SK-N-MC (cell line): ENCODE measurements around the gene NTNG1.

Experiments
- DNase-seq: peaks from one replicate; pipeline ENCODE4 v3.0.0-alpha.2; 2011; ENCODE audit warnings: low read depth, low spot score
- H3K27ac ChIP-seq: fragments of 200-600 bp; sonication (generic); 2 replicates; pipeline ENCODE4 v1.5.1; 2016; ENCODE audit warnings: mixed run types
- H3K36me3 ChIP-seq: fragments of 200-600 bp; sonication (generic); 2 replicates; pipeline ENCODE4 v1.6.1; 2017; ENCODE audit warnings: antibody characterized with exemption, low read length, mixed read lengths; ENCODE audit not compliant: insufficient read depth
- H3K4me3 ChIP-seq: fragments of 200-600 bp; sonication (generic); 2 replicates; pipeline ENCODE4 v1.5.1; 2016
- H3K9ac ChIP-seq: fragments of 200-600 bp; sonication (generic); 2 replicates; pipeline ENCODE4 v1.8.0; 2017; ENCODE audit warnings: mixed run types, mixed read lengths; ENCODE audit not compliant: insufficient read length
- H3K9me3 ChIP-seq: fragments of 200-600 bp; sonication (generic); 2 replicates; pipeline ENCODE4 v1.6.1; 2017; ENCODE audit warnings: low read depth, mild to moderate bottlenecking, antibody characterized with exemption, low read length, moderate library complexity, mixed read lengths
- EZH2 ChIP-seq: fragments of 200-600 bp; sonication (generic); IDR thresholded peaks from one replicate; pipeline ENCODE4 v1.6.1; 2017; ENCODE audit warnings: antibody characterized with exemption
- FOXP2 ChIP-seq: optimal IDR thresholded peaks from 2 replicates; pipeline ENCODE3; 2011; ENCODE audit warnings: mild to moderate bottlenecking, moderate library complexity; ENCODE audit not compliant: insufficient read depth; ENCODE audit errors: extremely low read length, control extremely low read depth
- POLR2AphosphoS5 ChIP-seq: IDR thresholded peaks from 2 replicates; pipeline ENCODE4 v1.6.1; 2012; ENCODE audit warnings: mild to moderate bottlenecking, low read depth, low read length, borderline replicate concordance

Gene NTNG1

GRCh38 chr1:107443860-107444259 is 303.0 kb downstream of the NTNG1 start:
- Histone ChIP-seq H3K4me3 (no peak overlapping the region), H3K9me3 (no peaks in the 10 kb centered on the region), H3K36me3 (no peaks in the 10 kb centered on the region), H3K9ac (no peak overlapping the region), H3K27ac (no peak overlapping the region)
- peak; percentile 77 for DNase-seq
- TF ChIP-seq FOXP2 (no peak), EZH2 (no peak), POLR2AphosphoS5 (peak; percentile 53; the same call in 1 of the 2 replicates)

GRCh38 chr1:107444302-107444701 is 303.5 kb downstream of the NTNG1 start:
- TF ChIP-seq EZH2, result no peak
- H3K36me3 ChIP-seq, result no peaks in the 10 kb centered on the region
- H3K9ac ChIP-seq, result no peak overlapping the region
- H3K4me3 ChIP-seq, result no peak overlapping the region
- no peaks in the 10 kb centered on the region for H3K9me3 ChIP-seq
- no peak for DNase-seq
- H3K27ac ChIP-seq, result no peak overlapping the region

- no peak overlapping the region for H3K9ac ChIP-seq
- H3K9me3 ChIP-seq, result no peaks in the 10 kb centered on the region
- no peak for DNase-seq
- TF ChIP-seq FOXP2 (no peak), POLR2AphosphoS5 (no peak), EZH2 (no peak)
- no peak overlapping the region for H3K4me3 ChIP-seq
- no peaks in the 10 kb centered on the region for H3K36me3 ChIP-seq
- H3K27ac ChIP-seq, result no peak overlapping the region
These were observed 308.5 kb downstream of the NTNG1 start for GRCh38 chr1:107449326-107449725.

- TF ChIP-seq FOXP2 (no peak), POLR2AphosphoS5 (no peak), EZH2 (no peak)
- Histone ChIP-seq H3K9me3 (no peaks in the 10 kb centered on the region), H3K27ac (no peak overlapping the region), H3K9ac (no peak overlapping the region), H3K4me3 (no peak overlapping the region), H3K36me3 (no peaks in the 10 kb centered on the region)
- no peak for DNase-seq
These were observed 310.2 kb downstream of the NTNG1 start for GRCh38 chr1:107450899-107451664.

- Histone ChIP-seq H3K27ac (no peak overlapping the region), H3K9ac (no peak overlapping the region), H3K9me3 (no peaks in the 10 kb centered on the region), H3K4me3 (no peak overlapping the region), H3K36me3 (no peaks in the 10 kb centered on the region)
- no peak for DNase-seq
- TF ChIP-seq EZH2, result no peak
- TF ChIP-seq POLR2AphosphoS5, result no peak
- no peak for TF ChIP-seq FOXP2
These were observed 310.9 kb downstream of the NTNG1 start for GRCh38 chr1:107451715-107452114.

GRCh38 chr1:107454791-107455190 is 314.0 kb downstream of the NTNG1 start:
- Histone ChIP-seq H3K27ac (no peak overlapping the region), H3K9ac (no peak overlapping the region), H3K36me3 (no peaks in the 10 kb centered on the region), H3K9me3 (no peaks in the 10 kb centered on the region), H3K4me3 (no peak overlapping the region)
- no peak for DNase-seq
- TF ChIP-seq EZH2, result no peak
- TF ChIP-seq FOXP2, result no peak
- TF ChIP-seq POLR2AphosphoS5, result no peak

GRCh38 chr1:107457989-107458388 is 317.1 kb downstream of the NTNG1 start:
- Histone ChIP-seq H3K9me3 (no peaks in the 10 kb centered on the region), H3K9ac (no peak overlapping the region), H3K27ac (no peak overlapping the region), H3K36me3 (no peaks in the 10 kb centered on the region), H3K4me3 (no peak overlapping the region)
- DNase-seq, result no peak
- no peak for TF ChIP-seq EZH2
- TF ChIP-seq POLR2AphosphoS5, result no peak
- TF ChIP-seq FOXP2, result no peak

GRCh38 chr1:107459204-107459904 is 318.5 kb downstream of the NTNG1 start:
- Histone ChIP-seq H3K27ac (no peak overlapping the region), H3K4me3 (no peak overlapping the region), H3K9ac (no peak overlapping the region), H3K36me3 (no peaks in the 10 kb centered on the region), H3K9me3 (no peaks in the 10 kb centered on the region)
- DNase-seq, result no peak
- TF ChIP-seq POLR2AphosphoS5, result no peak
- no peak for TF ChIP-seq EZH2
- no peak for TF ChIP-seq FOXP2

GRCh38 chr1:107460035-107460434 is 319.2 kb downstream of the NTNG1 start:
- no peaks in the 10 kb centered on the region for H3K36me3 ChIP-seq
- H3K27ac ChIP-seq, result no peak overlapping the region
- H3K9ac ChIP-seq, result no peak overlapping the region
- no peaks in the 10 kb centered on the region for H3K9me3 ChIP-seq
- TF ChIP-seq POLR2AphosphoS5, result no peak
- no peak for TF ChIP-seq FOXP2
- no peak for TF ChIP-seq EZH2
- no peak overlapping the region for H3K4me3 ChIP-seq
- DNase-seq, result no peak
